Uterus (tissue), 2 donors: ENCODE data around the gene TTC14.

Experiments used
- CTCF ChIP-seq, 4 experiments: fragments of 200-600 bp in 2 of 4; fragments of 450-650 bp in 2 of 4; sonication (generic) in 2 of 4; IDR thresholded peaks; one replicate each; pipeline ENCODE4 v1.5.1; 2016 to 2019; ENCODE audit warnings: antibody characterized with exemption in 4 of 4, mild to moderate bottlenecking in 2 of 4, moderate library complexity in 1 of 4
- POLR2A ChIP-seq, 2 donors: fragments of 450-650 bp; IDR thresholded peaks; one replicate each; pipeline ENCODE4 v1.6.1; 2016; ENCODE audit warnings: antibody characterized with exemption in 2 of 2, mild to moderate bottlenecking in 1 of 2, moderate library complexity in 1 of 2

- TF ChIP-seq CTCF (IDR thresholded peaks at IDR 0.05) (no peak), POLR2A (IDR thresholded peaks at IDR 0.05) (no peak)
These were observed 11.6 kb upstream of the TTC14 start for GRCh38 chr3:180590396-180590795.
